Right cardiac atrium (tissue), 5 donors: ENCODE results near the gene GPX3. TPM values are rescaled to one million over a fixed set of nuclear protein-coding genes. Genes with fewer than 3 reads are reported as not detected.

Experiments
- ATAC-seq, 2 donors: fragments of 200-7000 bp; cut with Tn5 transposase; one replicate each; pipeline versions ENCODE4 v1.8.0 to v1.9.1; 2020; ENCODE audit warnings: moderate library complexity in 2 of 2, mild to moderate bottlenecking in 1 of 2
- DNase-seq, 3 donors: peaks; one replicate each; pipeline ENCODE4 v3.0.0-alpha.2; 2020
- H3K27ac ChIP-seq: one replicate; pipeline ENCODE4 v1.5.1; 2013; ENCODE audit warnings: mild to moderate bottlenecking, low read length, control low read depth, moderate library complexity
- H3K27me3 ChIP-seq: one replicate; pipeline ENCODE4 v1.6.1; 2013; ENCODE audit not compliant: control insufficient read depth, insufficient read depth
- H3K4me1 ChIP-seq: one replicate; pipeline ENCODE4 v1.6.1; 2013; ENCODE audit warnings: low read length; ENCODE audit not compliant: control insufficient read depth, insufficient read depth
- H3K4me3 ChIP-seq: one replicate; pipeline ENCODE4 v1.5.1; 2013; ENCODE audit warnings: low read length, control low read depth
- H3K9me3 ChIP-seq: one replicate; pipeline ENCODE4 v1.6.1; 2013; ENCODE audit warnings: low read length; ENCODE audit not compliant: control insufficient read depth
- WGBS: extraction: QIAGEN DNeasy Blood & Tissue Kit; methylation state at CpG from one replicate; pipeline ENCODE4 v1.1.7; 2013; 5-methylcytosine and 5-hydroxymethylcytosine counted together
- intact Hi-C, 4 donors: fragments of 100-400 bp; cut with DNase I; formaldehyde crosslinking; loops; one replicate each; pipeline versions ENCODE4 v1.11.0 to v1.14.0; 2022 to 2023
- polyA plus RNA-seq: library from polyadenylated mRNA; stranded (reverse); fragments of 200-250 nt; gene quantifications from one replicate; pipeline ENCODE4 v1.2.3, GENCODE V29; 2013
- total RNA-seq, 4 donors: library from RNA; stranded (reverse); fragmentation: NEBNext Ultra II Directional; extraction: Animal tissue kit (Norgen Biotek cat#: 25700); gene quantifications; one replicate each; pipeline ENCODE4 v1.2.1, GENCODE V29; 2021
- donor health status: healthy with polysubstance abuse.
- donor health status: DM: no; HTN: yes; CAD: no.
- donor health status: DM: no; HTN: no; CAD: no.
- donor health status: DM: no; HTN: yes; CAD: no; lungs with severe emphysema.
- donor health status: DM: yes; HTN: yes; CAD: no.

Gene GPX3
- total and polyA plus RNA-seq, 5 donors = 1,359 to 2,012 (median 1,476) TPM

DNA sequence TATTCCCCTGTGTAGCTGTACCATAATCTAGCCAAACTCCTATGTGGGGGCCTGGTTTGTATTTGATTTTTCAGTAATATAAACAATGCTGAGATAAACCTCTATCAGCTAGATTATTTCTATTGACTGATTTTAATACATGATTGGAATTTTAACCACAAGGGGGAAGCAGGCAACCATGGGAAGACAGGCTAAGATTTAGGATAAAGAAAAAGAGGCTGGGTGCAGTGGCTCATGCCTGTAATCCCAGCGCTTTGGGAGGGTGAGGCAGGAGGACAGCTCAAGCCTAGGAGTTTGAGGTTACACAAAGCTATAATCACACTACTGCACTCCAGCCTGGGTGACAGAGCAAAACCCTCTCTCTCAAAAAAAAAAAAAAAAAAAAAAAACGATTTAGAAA is 18.1 kb upstream of the GPX3 start:
- Histone ChIP-seq H3K9me3 (no peaks in the 10 kb centered on the region), H3K27ac (no peak overlapping the region), H3K4me3 (no peak overlapping the region), H3K27me3 (no peaks in the 10 kb centered on the region), H3K4me1 (peaks cover 11% of the 10 kb centered on the region)
- DNase-seq (no peak), ATAC-seq (peak in 1 of 2 donors; percentile 10)
- WGBS = 38% methylated on average over 2 of the region's 2 CpGs
- intact Hi-C loops = loop anchor here (2.0 to 5.0 kb wide), 5 partner anchors 40 to 115 kb away; no protein-coding TSS in a partner anchor

DNA sequence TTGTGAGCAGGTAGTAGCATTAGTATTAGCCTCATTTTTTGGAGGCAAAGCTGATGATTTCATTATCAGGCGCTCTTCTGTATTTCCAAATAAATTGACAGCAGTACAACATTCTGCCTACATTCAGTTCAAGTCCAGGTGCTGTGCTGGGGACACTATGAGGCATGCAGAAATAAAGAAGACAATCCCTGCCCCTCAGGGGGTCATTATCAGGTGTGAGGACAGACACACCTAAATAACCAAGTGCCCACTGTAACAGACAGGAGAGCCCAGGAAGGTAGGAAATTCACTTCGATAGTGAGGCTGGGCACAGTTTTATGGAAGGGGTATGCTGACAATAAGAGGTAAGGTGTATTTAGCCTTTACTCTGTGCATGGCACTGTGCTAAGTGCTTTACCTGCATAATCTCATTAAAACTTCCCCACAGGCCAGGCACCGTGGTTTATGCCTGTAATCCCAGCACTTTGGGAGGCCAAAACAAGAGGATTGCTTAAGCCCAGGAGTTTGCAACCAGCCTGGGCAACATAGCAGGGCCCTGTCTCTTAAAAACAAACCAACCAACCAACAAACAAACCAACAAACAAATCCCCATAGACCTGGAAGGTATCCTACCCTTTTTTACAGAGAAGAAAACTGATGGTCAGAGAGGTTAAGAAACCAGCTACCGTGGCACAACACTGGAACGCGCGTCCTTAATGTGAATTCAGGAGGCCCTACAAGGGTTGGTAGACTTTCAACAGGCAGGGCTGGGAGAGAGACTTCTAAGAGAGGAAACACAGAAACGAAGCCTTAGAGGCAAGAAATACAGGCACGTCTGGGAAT is 17.5 kb upstream of the GPX3 start:
- no peak for ATAC-seq
- H3K4me1 ChIP-seq = peaks cover 15% of the 10 kb centered on the region
- peak overlapping the region; percentile 54 for H3K27ac ChIP-seq
- no peaks in the 10 kb centered on the region for H3K9me3 ChIP-seq
- no peak overlapping the region for H3K4me3 ChIP-seq
- no peak for DNase-seq
- WGBS = 82% methylated on average over 9 of the region's 9 CpGs
- no peaks in the 10 kb centered on the region for H3K27me3 ChIP-seq
- intact Hi-C loops = loop anchor here (2.0 to 5.0 kb wide), 5 partner anchors 39 to 114 kb away; no protein-coding TSS in a partner anchor

DNA sequence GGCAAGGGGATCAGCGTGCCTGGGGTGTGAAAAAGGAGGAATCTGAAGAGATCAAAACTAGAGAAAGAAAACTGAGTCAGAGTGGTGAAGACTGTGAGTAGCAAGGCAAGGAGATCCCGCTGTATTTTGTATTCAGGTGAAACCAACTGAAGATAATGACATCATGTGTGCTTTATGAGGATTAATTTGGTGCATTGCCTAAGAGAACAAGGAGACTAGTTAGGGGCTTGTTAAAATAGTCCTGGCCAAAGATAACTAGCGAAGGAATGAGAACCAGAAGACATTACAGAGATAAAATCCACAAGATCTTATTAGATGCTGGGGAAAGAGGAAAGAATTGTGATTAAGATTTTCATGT is 16.9 kb upstream of the GPX3 start:
- intact Hi-C loops = loop anchor here (2.0 to 5.0 kb wide), 5 partner anchors 39 to 114 kb away; no protein-coding TSS in a partner anchor
- Histone ChIP-seq H3K4me1 (peaks cover 15% of the 10 kb centered on the region), H3K9me3 (no peaks in the 10 kb centered on the region), H3K27me3 (no peaks in the 10 kb centered on the region), H3K4me3 (no peak overlapping the region), H3K27ac (peak overlapping the region; percentile 54)
- DNase-seq (no peak), ATAC-seq (no peak)
- WGBS = 90% methylated on average over 3 of the region's 3 CpGs

DNA sequence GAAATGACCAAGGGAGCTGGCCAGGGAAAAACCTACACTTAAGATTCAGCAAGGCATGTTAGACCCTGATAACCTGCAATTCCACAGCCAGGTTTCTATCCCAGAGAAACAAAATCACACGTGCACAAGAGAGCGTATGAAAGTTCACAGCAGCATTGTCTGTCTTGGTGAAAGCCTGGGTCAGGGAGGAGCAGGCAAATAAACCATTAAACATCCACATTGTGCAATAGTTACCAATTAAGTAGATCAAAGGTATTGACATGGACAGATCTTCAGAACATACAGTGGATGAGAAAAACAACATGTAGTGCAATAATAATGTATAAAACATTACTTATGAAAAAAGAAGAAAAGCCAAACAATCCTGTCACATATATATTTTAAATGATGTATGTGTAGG is 15.9 kb upstream of the GPX3 start:
- no peaks in the 10 kb centered on the region for H3K27me3 ChIP-seq
- DNase-seq (no peak), ATAC-seq (no peak)
- H3K27ac ChIP-seq = peak overlapping the region; percentile 42
- intact Hi-C loops = loop anchor here (5.0 kb wide), 4 partner anchors 38 to 113 kb away; no protein-coding TSS in a partner anchor
- no peak overlapping the region for H3K4me3 ChIP-seq
- H3K4me1 ChIP-seq = peaks cover 13% of the 10 kb centered on the region
- no peaks in the 10 kb centered on the region for H3K9me3 ChIP-seq
- WGBS = 59% methylated on average over 2 of the region's 2 CpGs

DNA sequence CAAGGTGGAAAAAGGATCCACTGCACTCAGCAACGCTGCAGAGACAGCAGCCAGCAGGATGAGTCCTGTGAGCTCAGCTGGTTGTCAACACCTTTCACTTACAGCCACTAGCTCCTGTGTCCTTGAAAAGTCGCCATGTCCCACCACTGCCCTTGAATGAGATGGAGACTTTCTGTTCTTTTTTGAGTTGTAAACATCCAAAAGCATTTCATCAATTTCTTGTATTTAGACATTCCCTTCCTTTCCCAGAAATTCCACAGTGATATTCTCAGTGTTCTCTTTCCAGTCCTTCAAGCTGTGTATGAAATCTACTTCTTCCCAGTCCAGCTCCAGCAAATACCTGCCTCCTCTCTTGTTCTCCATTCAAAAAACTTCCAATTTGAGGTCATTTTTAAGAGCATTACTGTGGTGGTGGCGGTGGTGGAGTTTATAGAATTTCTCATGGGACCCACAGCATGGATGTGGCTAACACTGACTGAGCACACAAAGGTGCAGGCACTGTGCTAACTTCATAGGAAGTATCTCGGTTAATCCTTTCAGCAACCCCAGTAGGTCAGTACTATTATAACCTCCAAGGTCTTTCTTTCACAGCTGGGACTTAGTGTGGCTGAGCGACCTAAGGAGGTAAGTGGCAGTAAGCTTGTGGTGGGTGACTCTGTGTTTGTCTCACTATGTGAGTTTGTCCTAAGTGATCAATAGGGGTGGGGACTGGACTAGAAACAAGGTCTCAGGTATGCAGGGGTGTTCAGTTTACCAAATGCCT is 15.0 kb upstream of the GPX3 start:
- H3K27ac ChIP-seq = peak overlapping the region; percentile 83
- 44% methylated on average over 5 of the region's 5 CpGs for WGBS
- H3K27me3 ChIP-seq = no peaks in the 10 kb centered on the region
- H3K9me3 ChIP-seq = no peaks in the 10 kb centered on the region
- peak; percentile 41 to 85 (median 64) for DNase-seq
- peaks cover 12% of the 10 kb centered on the region for H3K4me1 ChIP-seq
- no peak overlapping the region for H3K4me3 ChIP-seq
- intact Hi-C loops = no loop called here
- ATAC-seq = peak; percentile 53 to 70

DNA sequence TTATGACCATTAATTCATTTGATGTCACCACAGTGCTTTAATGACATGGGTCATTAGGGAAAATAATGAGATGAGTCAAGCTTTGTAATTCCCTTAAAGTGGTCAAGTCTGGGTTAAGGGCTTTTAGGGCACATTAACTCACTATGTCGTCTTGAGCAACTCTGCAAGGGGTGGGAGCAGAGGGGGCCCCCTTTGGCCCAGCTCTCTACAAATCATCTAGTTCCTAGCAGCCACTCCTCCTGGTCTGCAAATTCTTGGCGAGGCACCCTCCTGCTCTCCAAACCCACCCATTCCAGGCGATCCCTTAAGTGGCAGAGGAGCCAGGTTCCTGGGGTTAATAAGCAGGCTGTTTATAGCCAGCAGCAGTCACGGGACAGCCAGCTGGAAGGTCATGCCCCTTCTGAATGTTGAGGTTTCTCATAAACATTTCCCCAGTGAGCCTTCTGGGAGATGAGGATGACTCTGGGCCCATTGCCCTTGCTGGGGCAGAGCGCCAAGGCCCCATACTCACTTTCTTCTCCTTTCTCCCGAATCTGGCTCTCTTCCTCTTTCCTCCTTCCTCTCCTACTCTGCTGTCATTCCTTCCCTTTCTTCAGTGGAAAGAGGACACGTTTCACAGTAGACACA is 14.3 kb upstream of the GPX3 start:
- intact Hi-C loops = no loop called here

DNA sequence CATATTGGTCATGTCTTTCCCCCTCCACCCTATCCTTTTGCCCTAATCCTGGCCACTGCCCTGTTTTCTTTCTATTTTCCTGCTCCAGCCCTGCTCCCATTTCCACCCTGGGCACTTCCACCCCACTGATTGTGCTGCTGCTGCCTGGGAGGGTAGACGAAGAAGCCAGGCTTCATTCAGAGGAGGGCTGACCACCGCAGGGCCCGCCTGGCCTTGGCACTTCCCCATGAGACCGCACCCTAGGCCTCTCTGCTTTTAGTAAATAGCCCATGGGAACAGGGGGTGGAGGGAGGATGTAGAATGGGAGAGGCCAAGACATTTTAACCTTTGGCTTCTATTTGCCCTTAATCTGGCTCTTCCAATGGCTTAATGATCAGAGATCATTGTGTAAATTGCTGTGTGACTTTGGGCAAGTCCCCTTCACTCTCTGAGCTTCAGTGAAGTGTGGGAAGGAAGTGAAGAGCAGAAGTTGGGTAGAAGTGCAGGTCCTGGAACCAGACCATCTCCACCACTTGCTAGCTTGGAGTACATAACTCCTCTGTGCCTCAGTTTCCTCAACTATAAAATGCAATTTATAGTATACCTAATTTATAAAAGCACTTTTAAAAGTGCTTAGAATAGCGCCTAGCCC is 13.6 kb upstream of the GPX3 start:
- no peaks in the 10 kb centered on the region for H3K27me3 ChIP-seq
- no peaks in the 10 kb centered on the region for H3K9me3 ChIP-seq
- peaks cover 12% of the 10 kb centered on the region for H3K4me1 ChIP-seq
- no peak overlapping the region for H3K4me3 ChIP-seq
- intact Hi-C loops = no loop called here
- WGBS = 63% methylated on average over 5 of the region's 5 CpGs
- ATAC-seq = peak; percentile 19 to 56
- peak; percentile 50 to 83 (median 74) for DNase-seq
- peak overlapping the region; percentile 83 for H3K27ac ChIP-seq

More for the DNA sequence above, 14.3 kb upstream of the GPX3 start:
- WGBS = 14% methylated on average over 7 of the region's 7 CpGs
- no peak overlapping the region for H3K4me3 ChIP-seq
- H3K4me1 ChIP-seq = peaks cover 12% of the 10 kb centered on the region
- ATAC-seq (peak; percentile 80 to 89), DNase-seq (peak; percentile 85 to 95 (median 92))
- no peaks in the 10 kb centered on the region for H3K27me3 ChIP-seq
- H3K27ac ChIP-seq = peak overlapping the region; percentile 83
- no peaks in the 10 kb centered on the region for H3K9me3 ChIP-seq

DNA sequence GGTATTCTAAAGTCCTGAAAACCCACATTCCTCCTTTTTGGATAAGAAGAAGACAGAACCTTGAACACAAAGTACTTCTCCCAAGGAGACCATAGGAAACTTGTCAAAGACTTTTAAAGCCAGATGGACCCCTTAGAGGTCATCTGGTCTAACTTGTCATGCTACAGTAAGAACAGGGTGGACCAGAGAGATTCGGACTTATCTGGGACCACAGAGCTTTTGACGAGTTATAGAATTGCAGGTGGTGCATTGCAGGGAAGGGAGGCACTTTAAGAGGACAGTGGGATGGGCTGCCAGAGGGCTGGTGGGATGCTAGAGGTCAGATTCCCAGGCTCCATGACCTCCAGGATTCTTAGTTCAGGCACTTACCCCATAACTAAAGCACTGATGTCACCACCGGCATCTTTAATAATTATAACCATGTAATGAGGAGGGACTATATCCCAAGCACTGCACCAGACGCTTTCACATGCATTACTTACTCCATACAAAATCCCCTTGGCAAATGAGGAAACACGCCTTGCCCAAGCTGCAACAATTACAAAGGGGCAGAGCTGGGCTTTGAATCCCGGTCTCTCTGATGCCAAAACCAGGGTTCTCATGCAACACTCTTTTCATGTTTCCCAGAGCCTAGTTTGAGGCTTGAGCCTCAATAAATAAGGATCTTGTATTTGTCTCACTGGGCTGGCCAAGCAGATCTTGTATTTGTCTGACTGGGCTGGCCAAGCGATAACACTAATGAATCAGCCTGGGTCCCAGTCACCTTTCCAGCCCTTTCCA is 12.8 kb upstream of the GPX3 start:
- 66% methylated on average over 7 of the region's 7 CpGs for WGBS
- H3K9me3 ChIP-seq = no peaks in the 10 kb centered on the region
- H3K27ac ChIP-seq = peak overlapping the region; percentile 83
- ATAC-seq = no peak
- H3K4me3 ChIP-seq = no peak overlapping the region
- intact Hi-C loops = no loop called here
- H3K27me3 ChIP-seq = no peaks in the 10 kb centered on the region
- H3K4me1 ChIP-seq = peaks cover 12% of the 10 kb centered on the region
- DNase-seq = no peak

DNA sequence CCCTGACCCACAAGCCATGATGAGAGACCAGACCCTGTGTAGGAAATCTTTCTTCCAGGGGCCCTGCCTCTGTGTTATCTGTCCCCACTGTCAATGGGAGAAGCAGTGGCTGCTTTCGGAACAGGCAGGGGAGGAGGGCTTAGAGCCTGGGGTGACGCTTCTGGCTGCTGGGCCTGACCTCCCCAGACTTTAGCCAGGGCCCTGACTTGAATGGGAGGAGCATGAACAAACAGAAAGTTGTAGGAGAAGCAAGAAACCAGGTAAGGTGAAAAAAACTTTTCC is 12.2 kb upstream of the GPX3 start:
- whole genome bisulfite sequencing = 29% methylated on average over 2 of the region's 2 CpGs
- DNase-seq (peak in 1 of 3 donors; percentile 60), ATAC-seq (no peak)
- H3K27ac ChIP-seq = peak overlapping the region; percentile 83
- no peaks in the 10 kb centered on the region for H3K9me3 ChIP-seq
- H3K27me3 ChIP-seq = no peaks in the 10 kb centered on the region
- no peak overlapping the region for H3K4me3 ChIP-seq
- H3K4me1 ChIP-seq = peaks cover 12% of the 10 kb centered on the region
- intact Hi-C loops = no loop called here

DNA sequence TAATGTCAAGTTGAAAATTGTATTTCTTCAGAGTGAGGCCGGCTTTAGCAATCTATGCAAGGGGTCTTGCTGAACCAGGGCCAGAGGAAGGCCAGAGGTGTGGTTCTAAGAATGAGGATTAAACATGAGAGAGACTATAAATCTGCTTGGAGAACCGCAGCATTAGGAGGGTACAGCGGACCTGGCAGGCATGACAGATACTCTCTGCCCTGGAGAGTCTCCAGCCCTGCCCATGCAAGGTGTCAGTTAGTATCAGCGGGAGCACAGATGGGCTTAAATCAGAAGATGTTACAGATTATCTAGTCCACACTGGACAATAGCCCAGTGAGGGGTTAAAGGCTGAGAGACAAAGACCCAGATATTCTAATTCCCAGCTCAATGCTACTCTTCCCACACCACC is 11.5 kb upstream of the GPX3 start:
- Histone ChIP-seq H3K4me3 (no peak overlapping the region), H3K27me3 (no peaks in the 10 kb centered on the region), H3K9me3 (no peaks in the 10 kb centered on the region), H3K4me1 (peaks cover 12% of the 10 kb centered on the region), H3K27ac (no peak overlapping the region)
- DNase-seq (no peak), ATAC-seq (no peak)
- intact Hi-C loops = no loop called here
- 90% methylated on average over 4 of the region's 4 CpGs for WGBS
